HG03342 (cell line): ENCODE results near the gene XYLT1.

Experiments
- ATAC-seq: cut with Tn5 transposase; IDR thresholded peaks from one replicate; pipeline ENCODE4 v1.9.1; 2021; ENCODE audit warnings: mild to moderate bottlenecking, moderate library complexity; ENCODE audit not compliant: unreplicated experiment

The XYLT1 gene

DNA sequence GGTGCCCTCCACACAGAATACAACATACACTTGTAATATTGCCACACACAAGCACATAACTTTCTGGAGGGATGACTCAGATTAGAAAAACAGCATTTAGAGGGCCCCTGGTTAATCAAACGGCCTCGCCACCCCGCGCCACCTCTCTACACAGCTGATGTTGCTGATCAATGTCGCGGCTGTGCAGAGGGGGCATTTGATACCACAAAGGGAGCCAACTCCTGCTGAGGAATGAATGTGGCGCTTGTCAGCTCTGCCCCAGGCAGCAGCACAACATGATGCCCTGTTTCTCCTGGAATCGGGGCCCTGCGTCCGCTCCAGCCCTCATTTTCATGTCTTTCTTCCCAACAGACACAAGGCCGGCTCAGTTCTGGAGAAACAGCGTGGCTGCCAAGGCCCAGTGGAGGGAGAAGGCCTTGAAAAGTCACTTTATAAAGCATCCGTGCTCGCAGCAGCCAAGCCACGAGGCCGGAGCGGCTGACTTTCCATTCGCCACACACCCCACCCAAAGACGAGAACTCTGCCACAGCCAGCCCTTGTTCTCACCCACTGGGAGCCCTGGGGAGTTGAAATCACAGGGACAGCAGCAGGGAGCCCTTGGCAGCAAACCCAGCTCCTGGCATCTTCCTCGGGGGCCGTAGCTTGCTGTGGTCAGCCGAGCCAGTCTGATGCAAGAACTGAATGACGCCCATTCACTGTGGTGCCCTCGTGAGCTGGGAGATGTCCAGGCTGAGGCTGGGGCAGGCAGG, 65.6 kb downstream of the XYLT1 start:
- no peak for ATAC-seq

DNA sequence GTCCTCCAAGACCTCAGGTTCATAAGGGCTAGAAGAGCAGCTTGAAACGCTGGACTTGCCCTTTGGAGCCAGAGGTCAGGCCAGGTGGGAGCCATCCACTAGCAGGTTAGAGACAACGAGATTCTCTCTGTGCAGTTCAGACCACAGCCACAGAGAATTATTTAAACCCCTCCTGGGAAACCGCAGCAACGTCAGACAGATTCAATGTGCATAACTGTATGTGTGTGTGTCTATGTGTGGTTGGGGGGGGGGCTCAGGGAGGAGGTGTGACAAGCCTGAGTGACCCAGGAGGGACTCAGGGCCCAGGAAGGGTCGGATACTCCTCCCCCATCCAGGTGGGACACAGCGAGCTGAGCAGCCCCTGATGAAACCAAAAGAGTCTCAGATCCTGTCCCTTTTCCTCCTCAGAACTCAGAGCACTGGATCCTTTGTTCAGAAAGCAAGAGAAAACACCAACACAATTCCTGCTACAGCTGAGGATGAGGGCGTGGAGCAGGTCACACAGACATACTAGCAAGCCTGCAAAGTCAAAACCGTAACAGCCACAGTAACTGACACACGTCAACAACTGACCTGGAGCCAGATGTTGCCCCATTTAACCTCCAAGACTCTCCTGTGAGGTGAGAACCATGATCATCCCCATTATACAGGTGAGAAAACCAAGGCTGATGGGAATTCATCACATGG, 66.8 kb downstream of the XYLT1 start:
- no peak for ATAC-seq

DNA sequence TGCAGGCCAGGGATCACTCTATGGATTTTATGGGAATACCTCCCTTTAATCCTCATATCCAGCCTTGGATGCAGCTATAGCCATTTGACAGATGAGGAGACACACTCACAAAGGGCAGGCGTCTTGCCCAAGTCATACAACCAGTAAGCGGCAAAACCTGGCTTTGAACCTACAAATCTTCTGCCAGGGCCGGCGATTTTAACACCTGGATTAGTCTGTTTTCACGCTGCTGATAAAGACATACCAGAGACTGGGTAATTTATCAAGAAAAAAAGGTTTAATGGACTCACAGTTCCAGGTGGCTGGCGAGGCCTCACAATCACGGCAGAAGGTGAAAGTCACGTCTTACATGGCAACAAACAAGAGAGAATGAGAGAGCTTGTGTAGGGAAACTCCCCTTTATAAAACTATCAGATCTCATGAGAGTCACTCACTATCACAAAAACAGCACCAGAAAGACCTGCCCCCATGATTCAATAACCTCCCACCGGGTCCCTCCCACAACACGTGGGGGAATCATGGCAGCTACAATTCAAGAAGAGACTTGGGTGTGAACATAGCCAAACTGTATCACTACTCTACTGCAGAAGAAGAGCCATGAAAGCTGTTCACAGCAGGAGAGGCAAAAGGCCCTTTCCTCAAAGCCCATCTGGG, 67.5 kb downstream of the XYLT1 start:
- ATAC-seq, result no peak

DNA sequence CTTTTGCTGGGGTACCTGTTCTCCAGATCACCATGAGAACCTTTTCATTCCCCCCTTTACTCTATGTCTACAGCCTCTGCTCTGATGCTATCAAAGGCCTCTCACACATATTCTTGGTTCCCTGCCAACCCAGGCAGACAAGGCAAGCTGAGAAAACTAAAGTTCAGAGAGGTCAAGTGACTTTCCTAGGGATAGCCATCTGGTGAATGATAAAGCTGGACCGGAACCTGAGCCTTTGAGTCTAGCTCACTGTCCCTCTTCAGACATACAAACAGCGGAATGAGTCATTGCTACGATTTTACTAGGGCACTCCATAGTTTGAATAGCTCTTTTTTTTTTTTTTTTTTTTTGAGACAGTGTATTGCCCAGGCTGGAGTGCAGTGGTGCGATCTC, 73.3 kb downstream of the XYLT1 start:
- ATAC-seq, result no peak

GRCh38 chr16:17396762-17397498, 73.8 kb downstream of the XYLT1 start:
- ATAC-seq, result no peak

DNA sequence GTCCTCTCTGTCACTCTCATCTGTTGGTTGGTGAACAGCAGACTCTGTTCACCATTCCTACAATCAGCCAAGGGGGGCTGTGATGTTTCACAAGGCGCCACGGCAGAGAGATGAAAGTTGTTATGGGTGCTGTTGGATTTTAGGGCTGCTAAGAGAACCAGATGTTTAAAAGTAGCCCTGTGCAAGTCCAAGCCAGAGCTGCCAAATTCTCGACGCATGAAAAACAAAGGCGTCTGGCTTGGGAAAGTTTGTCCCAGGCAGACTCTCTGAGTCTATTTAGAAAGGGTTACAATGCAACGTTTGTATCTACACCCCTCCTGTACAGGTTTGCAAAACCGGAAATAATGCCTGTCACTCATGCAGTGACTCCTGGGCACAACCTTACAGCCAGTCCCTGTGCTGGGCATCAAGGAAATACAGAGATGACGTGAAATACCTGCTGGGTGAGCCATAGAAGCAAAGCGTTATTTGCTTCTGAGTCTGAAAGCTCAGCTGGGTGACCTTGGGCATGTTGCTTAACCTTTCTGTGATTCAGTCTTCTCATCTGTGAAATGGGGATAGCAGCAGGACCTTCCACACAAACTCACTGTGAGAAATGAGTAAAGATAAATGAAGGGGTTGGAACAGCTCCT, 74.8 kb downstream of the XYLT1 start:
- ATAC-seq, result no peak

- no peak for ATAC-seq
These were observed 77.7 kb downstream of the XYLT1 start for GRCh38 chr16:17392857-17393692.

- no peak for ATAC-seq
These were observed 78.5 kb downstream of the XYLT1 start for GRCh38 chr16:17392127-17392856.

GRCh38 chr16:17391715-17392114, 79.0 kb downstream of the XYLT1 start:
- no peak for ATAC-seq

- no peak for ATAC-seq
These were observed 81.4 kb downstream of the XYLT1 start for GRCh38 chr16:17389384-17389783.

DNA sequence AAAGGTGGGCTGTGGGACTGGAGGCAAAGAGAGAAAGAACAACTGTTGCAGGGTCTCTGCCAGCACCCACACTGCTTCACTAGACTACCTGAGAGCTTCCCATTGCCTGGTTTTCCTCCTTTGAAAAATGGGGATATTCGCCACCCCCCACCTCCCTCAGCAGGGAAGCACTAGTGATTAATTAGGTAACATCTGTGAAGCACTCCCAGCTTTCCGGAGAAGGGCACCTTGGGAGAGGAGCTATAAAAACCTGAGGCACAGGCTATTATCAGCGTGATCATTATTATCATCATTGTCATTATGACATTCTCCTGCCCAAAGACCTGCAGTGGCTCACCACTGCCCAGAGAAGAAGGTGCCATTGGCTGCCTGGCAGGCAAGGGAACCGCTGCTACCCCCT, 83.5 kb downstream of the XYLT1 start:
- ATAC-seq, result no peak

GRCh38 chr16:17386229-17386628, 84.5 kb downstream of the XYLT1 start:
- no peak for ATAC-seq

DNA sequence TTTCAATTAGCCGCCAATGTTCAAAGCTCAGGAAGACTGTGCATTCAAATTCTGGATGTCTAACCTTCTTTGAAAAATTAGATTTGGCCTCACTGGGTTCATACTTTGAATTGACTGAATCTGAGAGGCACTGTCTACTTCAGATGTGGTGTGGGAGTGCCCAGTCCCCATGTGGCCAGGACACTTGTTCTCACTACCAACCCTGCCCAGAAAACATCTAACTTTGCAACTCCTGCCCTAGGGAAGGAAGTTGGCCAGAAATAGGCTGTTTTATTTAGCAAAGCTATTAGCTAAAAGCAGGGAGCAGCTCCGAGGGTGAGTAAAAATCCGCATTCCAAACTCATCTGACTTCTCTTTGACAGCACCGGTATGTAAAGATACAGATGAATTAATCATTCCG, 86.3 kb downstream of the XYLT1 start:
- ATAC-seq, result no peak

GRCh38 chr16:17382949-17383863, 87.6 kb downstream of the XYLT1 start:
- ATAC-seq, result no peak

DNA sequence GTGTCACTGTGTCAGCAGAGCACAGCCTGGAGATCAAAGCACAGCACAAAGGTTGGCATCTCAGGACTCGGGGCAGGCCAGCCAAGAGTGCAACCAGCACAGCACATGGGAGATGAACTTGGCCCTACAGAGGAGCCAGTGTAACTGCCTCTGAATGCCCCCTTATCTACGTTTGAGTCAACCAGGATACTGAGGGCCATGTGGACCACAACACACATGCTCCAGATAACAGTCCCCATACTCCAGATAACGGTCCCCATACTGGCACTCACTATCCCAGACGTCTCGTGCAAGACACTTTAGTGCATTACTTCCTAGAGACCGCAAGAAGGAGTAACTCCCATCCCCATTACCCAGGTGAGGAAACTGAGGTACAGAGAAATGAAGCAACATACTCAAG, 88.2 kb downstream of the XYLT1 start:
- ATAC-seq, result no peak

DNA sequence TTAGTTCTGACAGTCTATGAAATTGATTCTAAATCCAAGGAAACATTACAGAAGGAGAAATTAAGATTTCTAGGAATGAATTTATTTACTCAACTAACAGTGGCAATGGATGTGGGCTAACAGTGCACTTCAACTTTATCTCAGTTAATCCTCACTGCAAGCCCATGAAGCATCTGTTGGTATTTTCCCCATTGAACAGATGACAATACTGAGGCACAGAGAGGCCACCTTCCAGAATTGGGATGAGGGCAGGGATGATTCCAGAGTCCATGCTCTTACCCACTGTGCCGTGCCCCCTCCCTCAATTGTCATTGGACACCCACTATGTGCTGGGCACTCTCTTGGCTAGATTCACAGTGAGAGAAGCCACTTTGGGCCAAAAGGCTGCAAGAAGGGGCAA, 89.0 kb downstream of the XYLT1 start:
- ATAC-seq, result no peak

DNA sequence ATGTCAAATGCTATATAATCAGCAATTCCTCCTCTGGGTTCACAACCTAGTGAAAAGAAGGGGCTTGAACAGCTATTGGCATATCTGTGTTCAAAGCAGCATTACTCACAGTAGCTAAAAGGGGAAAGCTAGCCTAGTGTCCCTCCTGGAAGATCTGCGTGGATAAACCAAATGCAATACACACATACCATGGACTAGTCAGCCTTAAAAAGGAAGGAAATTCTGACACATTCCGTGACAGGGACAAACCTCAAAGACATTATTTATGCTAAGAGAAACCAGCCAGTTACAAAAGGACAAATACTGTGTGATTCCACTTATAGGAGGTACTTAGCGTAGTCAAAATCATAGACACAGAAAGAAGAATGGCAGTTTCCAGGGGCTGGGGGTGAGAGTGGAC, 90.1 kb downstream of the XYLT1 start:
- no peak for ATAC-seq

DNA sequence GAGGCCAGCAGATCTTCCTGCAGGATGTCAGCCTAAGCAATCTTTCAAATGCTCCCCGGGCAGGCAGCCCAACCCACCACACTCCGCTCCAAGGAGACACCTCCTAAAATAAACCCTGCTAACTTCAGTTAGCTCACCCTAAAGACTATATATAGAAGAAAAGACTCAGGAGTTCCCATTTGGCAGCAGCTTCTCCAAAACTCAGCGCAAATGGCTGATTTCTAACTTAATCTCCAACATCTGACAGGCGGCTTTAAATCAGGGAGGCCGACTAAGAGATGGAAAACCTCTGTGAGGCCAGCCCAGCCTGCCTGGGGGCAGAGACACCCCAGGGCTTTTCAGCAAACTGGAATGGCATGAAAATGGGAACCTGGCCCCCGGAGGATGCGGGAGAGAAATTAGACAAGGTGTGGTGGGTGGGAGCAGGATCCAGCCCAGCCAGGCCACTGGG, 91.6 kb downstream of the XYLT1 start:
- no peak for ATAC-seq
